ENCODE results near the gene AURKAIP1.

DNA sequence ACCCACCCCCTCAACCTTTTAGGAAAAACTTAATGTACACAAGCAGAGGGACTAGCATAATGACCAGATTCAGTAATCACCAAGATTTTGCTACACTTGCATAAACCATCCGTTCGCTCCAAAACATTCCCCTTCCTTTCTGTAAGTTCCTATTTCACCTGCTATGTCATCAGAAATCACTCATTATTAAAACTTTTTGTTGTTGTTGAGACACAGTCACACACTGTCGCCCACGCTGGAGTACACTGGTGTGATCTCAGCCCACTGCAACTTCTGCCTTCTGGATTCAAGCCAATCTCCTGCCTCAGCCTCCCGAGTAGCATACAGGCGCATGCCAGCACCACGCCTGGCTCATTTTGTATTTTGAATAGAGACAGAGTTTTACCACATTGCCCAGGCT, 28.6 kb upstream of the AURKAIP1 start:
- TF ChIP-seq POLR2A (IDR thresholded peaks at IDR 0.05; ENCODE audit: low read depth, low read length) (no peak), RFX5 (IDR thresholded peaks at IDR 0.05; ENCODE audit: low read depth, low read length) (no peak)
- TF ChIP-seq, protein P1, sequence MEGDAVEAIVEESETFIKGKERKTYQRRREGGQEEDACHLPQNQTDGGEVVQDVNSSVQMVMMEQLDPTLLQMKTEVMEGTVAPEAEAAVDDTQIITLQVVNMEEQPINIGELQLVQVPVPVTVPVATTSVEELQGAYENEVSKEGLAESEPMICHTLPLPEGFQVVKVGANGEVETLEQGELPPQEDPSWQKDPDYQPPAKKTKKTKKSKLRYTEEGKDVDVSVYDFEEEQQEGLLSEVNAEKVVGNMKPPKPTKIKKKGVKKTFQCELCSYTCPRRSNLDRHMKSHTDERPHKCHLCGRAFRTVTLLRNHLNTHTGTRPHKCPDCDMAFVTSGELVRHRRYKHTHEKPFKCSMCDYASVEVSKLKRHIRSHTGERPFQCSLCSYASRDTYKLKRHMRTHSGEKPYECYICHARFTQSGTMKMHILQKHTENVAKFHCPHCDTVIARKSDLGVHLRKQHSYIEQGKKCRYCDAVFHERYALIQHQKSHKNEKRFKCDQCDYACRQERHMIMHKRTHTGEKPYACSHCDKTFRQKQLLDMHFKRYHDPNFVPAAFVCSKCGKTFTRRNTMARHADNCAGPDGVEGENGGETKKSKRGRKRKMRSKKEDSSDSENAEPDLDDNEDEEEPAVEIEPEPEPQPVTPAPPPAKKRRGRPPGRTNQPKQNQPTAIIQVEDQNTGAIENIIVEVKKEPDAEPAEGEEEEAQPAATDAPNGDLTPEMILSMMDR (conservative IDR thresholded peaks at IDR 0.05; ENCODE audit: low read depth, low read length), result no peak
